Thyroid gland (tissue), 4 donors: Measurements from ENCODE around the gene RNFT2.

Source experiments
- POLR2A ChIP-seq, 2 donors: fragments of 450-650 bp; IDR thresholded peaks; one replicate each; pipeline ENCODE4 v1.6.1; 2017; ENCODE audit warnings: antibody characterized with exemption in 2 of 2, mild to moderate bottlenecking in 2 of 2, moderate library complexity in 1 of 2
- TF ChIP-seq, protein P1 (sequence below), 6 experiments: fragments of 200-600 bp in 3 of 6; fragments of 450-650 bp in 3 of 6; sonication (generic) in 3 of 6; IDR thresholded peaks; one replicate each; pipeline ENCODE4 v1.5.1; 2016 to 2019; ENCODE audit warnings: antibody characterized with exemption in 6 of 6, mild to moderate bottlenecking in 2 of 6, inconsistent platforms in 1 of 6, moderate library complexity in 1 of 6

DNA sequence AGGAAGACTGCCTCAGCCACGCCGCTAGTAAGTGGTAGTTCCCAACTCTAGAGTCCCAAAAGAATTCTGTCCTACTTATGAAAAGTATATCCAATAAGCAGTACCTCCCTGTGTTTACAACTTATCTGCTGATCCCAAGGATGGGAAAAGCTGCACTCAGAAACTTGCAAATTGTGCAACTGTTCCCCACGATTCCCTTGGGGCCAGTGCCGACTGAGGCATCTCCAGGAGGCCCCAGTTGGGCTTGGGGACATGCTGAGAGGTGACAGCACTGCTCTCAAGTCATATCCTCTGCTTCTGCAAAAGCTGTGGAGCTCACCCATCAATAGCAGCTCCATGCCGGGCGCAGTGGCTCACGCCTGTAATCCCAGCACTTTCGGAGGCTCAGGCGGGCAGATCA lies 23.9 kb upstream of the RNFT2 start:
- no peak for TF ChIP-seq POLR2A (IDR thresholded peaks at IDR 0.05)
- TF ChIP-seq, protein P1, sequence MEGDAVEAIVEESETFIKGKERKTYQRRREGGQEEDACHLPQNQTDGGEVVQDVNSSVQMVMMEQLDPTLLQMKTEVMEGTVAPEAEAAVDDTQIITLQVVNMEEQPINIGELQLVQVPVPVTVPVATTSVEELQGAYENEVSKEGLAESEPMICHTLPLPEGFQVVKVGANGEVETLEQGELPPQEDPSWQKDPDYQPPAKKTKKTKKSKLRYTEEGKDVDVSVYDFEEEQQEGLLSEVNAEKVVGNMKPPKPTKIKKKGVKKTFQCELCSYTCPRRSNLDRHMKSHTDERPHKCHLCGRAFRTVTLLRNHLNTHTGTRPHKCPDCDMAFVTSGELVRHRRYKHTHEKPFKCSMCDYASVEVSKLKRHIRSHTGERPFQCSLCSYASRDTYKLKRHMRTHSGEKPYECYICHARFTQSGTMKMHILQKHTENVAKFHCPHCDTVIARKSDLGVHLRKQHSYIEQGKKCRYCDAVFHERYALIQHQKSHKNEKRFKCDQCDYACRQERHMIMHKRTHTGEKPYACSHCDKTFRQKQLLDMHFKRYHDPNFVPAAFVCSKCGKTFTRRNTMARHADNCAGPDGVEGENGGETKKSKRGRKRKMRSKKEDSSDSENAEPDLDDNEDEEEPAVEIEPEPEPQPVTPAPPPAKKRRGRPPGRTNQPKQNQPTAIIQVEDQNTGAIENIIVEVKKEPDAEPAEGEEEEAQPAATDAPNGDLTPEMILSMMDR (IDR thresholded peaks at IDR 0.05) = no peak
